H1 (cell line): Measurements from ENCODE around the gene SH3PXD2A. TPM values are rescaled to one million over a fixed set of nuclear protein-coding genes. Genes with fewer than 3 reads are reported as not detected.

Experiments used
- ASH2L ChIP-seq: fragments of 200-600, 300-600 bp; sonication (generic); IDR thresholded peaks from one replicate; pipeline ENCODE4 v1.7.1; 2017; ENCODE audit warnings: low read length
- BCL11A ChIP-seq, 2 experiments: IDR thresholded peaks; one replicate each; pipeline ENCODE4 v1.6.1; 2011; ENCODE audit warnings: low read depth in 2 of 2, low read length in 2 of 2, mild to moderate bottlenecking in 2 of 2
- CHD2 ChIP-seq: IDR thresholded peaks from 2 replicates; pipeline ENCODE4 v1.6.1; 2012; ENCODE audit warnings: low read length, improper control_type of control experiment
- POLR2AphosphoS5 ChIP-seq: IDR thresholded peaks from 2 replicates; pipeline ENCODE4 v1.6.1; 2011; ENCODE audit warnings: low read depth, low read length
- RBBP5 ChIP-seq: IDR thresholded peaks from 2 replicates; pipeline ENCODE4 v1.7.1; 2012; ENCODE audit warnings: low read depth, mild to moderate bottlenecking, inconsistent platforms, low read length, moderate library complexity, borderline replicate concordance
- SAP30 ChIP-seq: fragments of 300-600 bp; sonication (generic); IDR thresholded peaks from 2 replicates; pipeline ENCODE4 v1.7.1; 2012; ENCODE audit warnings: low read length, moderate library complexity, mild to moderate bottlenecking, inconsistent platforms; ENCODE audit not compliant: insufficient read depth, insufficient replicate concordance
- ZNF274 ChIP-seq: IDR thresholded peaks from 2 replicates; pipeline ENCODE4 v1.7.0; 2012; ENCODE audit warnings: low read length, borderline replicate concordance; ENCODE audit errors: extremely low read depth
- polyA plus RNA-seq, 7 experiments: library from polyadenylated mRNA; depleted of rRNA in 3 of 7; stranded (reverse) in 5 of 7; unstranded in 2 of 7; fragments of >200 nt in 5 of 7; fragments of 200-250 nt in 2 of 7; gene quantifications; 1 replicate in 5 of 7; 2 replicates in 1 of 7; 4 replicates in 1 of 7; pipeline versions ENCODE4 v1.2.1 to v1.2.3, GENCODE V29; 2011 to 2013; ENCODE audit warnings: missing spikeins in 2 of 7, mixed read lengths in 2 of 7
- total RNA-seq: library from RNA; stranded (reverse); fragmentation: NEBNext Ultra II Directional; extraction: Animal tissue kit (Norgen Biotek cat#: 25700); gene quantifications from 2 replicates; pipeline ENCODE4 v1.2.1, GENCODE V29; 2021
- TF ChIP-seq, protein P1 (sequence below): fragments of 300-600 bp; sonication (generic); IDR thresholded peaks from 2 replicates; pipeline ENCODE4 v1.7.1; 2012; ENCODE audit warnings: low read length, moderate library complexity, mild to moderate bottlenecking, inconsistent platforms; ENCODE audit not compliant: insufficient replicate concordance

Gene SH3PXD2A
- total and polyA plus RNA-seq, 2 of the 8 experiments (the other 6 are each of a cell fraction or from before 2014, with no cell fraction given): 5.4 to 16.3 TPM

DNA sequence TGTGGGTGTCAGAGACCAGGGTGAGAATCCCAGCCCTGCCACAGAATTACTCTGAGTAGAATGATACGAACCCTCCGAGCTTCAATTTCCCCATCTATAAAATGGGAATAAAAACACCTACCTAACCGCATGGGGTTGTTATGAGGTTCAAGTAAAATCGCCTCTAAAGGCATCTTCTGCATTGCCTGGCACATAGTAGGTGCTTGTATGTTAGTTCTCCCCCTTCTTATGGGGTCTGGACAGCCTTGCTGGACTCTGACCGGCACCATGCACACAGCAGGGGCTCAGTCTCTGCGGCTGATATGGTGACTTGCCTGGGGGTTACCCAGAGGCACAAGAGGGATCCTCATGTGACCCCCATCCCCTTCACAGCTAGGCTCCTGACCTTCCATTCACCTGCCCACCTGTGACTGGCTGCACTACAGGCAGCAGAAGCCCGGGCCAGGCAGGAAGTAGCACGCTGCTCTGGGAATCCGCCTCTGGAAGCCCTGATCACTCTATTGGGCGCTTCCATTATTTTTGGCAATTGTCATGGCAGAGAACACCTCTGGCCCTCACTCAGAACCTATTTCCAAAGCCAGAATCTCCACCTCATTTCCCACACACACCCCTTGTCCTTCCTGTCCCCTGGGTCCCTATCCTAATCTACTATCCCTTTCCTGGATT lies 6.0 kb downstream of the SH3PXD2A start (continued):
- TF ChIP-seq, protein P1, sequence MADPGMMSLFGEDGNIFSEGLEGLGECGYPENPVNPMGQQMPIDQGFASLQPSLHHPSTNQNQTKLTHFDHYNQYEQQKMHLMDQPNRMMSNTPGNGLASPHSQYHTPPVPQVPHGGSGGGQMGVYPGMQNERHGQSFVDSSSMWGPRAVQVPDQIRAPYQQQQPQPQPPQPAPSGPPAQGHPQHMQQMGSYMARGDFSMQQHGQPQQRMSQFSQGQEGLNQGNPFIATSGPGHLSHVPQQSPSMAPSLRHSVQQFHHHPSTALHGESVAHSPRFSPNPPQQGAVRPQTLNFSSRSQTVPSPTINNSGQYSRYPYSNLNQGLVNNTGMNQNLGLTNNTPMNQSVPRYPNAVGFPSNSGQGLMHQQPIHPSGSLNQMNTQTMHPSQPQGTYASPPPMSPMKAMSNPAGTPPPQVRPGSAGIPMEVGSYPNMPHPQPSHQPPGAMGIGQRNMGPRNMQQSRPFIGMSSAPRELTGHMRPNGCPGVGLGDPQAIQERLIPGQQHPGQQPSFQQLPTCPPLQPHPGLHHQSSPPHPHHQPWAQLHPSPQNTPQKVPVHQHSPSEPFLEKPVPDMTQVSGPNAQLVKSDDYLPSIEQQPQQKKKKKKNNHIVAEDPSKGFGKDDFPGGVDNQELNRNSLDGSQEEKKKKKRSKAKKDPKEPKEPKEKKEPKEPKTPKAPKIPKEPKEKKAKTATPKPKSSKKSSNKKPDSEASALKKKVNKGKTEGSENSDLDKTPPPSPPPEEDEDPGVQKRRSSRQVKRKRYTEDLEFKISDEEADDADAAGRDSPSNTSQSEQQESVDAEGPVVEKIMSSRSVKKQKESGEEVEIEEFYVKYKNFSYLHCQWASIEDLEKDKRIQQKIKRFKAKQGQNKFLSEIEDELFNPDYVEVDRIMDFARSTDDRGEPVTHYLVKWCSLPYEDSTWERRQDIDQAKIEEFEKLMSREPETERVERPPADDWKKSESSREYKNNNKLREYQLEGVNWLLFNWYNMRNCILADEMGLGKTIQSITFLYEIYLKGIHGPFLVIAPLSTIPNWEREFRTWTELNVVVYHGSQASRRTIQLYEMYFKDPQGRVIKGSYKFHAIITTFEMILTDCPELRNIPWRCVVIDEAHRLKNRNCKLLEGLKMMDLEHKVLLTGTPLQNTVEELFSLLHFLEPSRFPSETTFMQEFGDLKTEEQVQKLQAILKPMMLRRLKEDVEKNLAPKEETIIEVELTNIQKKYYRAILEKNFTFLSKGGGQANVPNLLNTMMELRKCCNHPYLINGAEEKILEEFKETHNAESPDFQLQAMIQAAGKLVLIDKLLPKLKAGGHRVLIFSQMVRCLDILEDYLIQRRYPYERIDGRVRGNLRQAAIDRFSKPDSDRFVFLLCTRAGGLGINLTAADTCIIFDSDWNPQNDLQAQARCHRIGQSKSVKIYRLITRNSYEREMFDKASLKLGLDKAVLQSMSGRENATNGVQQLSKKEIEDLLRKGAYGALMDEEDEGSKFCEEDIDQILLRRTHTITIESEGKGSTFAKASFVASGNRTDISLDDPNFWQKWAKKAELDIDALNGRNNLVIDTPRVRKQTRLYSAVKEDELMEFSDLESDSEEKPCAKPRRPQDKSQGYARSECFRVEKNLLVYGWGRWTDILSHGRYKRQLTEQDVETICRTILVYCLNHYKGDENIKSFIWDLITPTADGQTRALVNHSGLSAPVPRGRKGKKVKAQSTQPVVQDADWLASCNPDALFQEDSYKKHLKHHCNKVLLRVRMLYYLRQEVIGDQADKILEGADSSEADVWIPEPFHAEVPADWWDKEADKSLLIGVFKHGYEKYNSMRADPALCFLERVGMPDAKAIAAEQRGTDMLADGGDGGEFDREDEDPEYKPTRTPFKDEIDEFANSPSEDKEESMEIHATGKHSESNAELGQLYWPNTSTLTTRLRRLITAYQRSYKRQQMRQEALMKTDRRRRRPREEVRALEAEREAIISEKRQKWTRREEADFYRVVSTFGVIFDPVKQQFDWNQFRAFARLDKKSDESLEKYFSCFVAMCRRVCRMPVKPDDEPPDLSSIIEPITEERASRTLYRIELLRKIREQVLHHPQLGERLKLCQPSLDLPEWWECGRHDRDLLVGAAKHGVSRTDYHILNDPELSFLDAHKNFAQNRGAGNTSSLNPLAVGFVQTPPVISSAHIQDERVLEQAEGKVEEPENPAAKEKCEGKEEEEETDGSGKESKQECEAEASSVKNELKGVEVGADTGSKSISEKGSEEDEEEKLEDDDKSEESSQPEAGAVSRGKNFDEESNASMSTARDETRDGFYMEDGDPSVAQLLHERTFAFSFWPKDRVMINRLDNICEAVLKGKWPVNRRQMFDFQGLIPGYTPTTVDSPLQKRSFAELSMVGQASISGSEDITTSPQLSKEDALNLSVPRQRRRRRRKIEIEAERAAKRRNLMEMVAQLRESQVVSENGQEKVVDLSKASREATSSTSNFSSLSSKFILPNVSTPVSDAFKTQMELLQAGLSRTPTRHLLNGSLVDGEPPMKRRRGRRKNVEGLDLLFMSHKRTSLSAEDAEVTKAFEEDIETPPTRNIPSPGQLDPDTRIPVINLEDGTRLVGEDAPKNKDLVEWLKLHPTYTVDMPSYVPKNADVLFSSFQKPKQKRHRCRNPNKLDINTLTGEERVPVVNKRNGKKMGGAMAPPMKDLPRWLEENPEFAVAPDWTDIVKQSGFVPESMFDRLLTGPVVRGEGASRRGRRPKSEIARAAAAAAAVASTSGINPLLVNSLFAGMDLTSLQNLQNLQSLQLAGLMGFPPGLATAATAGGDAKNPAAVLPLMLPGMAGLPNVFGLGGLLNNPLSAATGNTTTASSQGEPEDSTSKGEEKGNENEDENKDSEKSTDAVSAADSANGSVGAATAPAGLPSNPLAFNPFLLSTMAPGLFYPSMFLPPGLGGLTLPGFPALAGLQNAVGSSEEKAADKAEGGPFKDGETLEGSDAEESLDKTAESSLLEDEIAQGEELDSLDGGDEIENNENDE: no peak
- no peak for TF ChIP-seq RBBP5
- no peak for TF ChIP-seq ZNF274
- no peak for TF ChIP-seq CHD2
- TF ChIP-seq POLR2AphosphoS5: no peak
- TF ChIP-seq SAP30: no peak
- TF ChIP-seq BCL11A (IDR thresholded peaks at IDR 0.05; ENCODE audit: low read depth in 2 of 2, low read length in 2 of 2): no peak
- TF ChIP-seq ASH2L: no peak
